Nephron (organoid): ENCODE measurements around the gene MBD3L1.

Source experiments
- H3K27ac Mint-ChIP-seq, 3 experiments: 2 replicates each; pipeline ENCODE4 v1.8.0; 2020; ENCODE audit warnings: mixed read lengths in 3 of 3, mild to moderate bottlenecking in 2 of 3, moderate library complexity in 1 of 3
- H3K27me3 Mint-ChIP-seq: 2 replicates; pipeline ENCODE4 v1.8.0; 2021; ENCODE audit warnings: low read depth, mild to moderate bottlenecking, moderate library complexity, mixed read lengths
- H3K36me3 Mint-ChIP-seq: 2 replicates; pipeline ENCODE4 v1.8.0; 2020; ENCODE audit warnings: low read depth, mixed read lengths
- H3K4me1 Mint-ChIP-seq: 2 replicates; pipeline ENCODE4 v1.8.0; 2020; ENCODE audit warnings: mixed read lengths
- H3K4me3 Mint-ChIP-seq, 3 experiments: 2 replicates each; pipeline ENCODE4 v1.8.0; 2020; ENCODE audit warnings: mild to moderate bottlenecking in 3 of 3, mixed read lengths in 3 of 3, moderate library complexity in 2 of 3
- H3K9me3 Mint-ChIP-seq: 2 replicates; pipeline ENCODE4 v1.8.0; 2020; ENCODE audit warnings: mixed read lengths
- TF ChIP-seq, protein P1 (sequence below), 3 experiments: fragments of 200-600 bp; sonication (generic); IDR thresholded peaks; one replicate each; pipeline ENCODE4 v1.5.0; 2021; ENCODE audit warnings: antibody characterized with exemption in 3 of 3; ENCODE audit not compliant: unreplicated experiment in 3 of 3

Gene MBD3L1

GRCh38 chr19:8832132-8833021, at the start of gene MBD3L1, which contains the start of gene ZNF558:
Gene MBD3L1 (plus strand): TSS chr19:8832377. CDS start chr19:8842679, 10,302 bp downstream.
Gene ZNF558 (minus strand): TSS chr19:8832304. CDS start chr19:8822659, 9,645 bp downstream.
- TF ChIP-seq, protein P1, sequence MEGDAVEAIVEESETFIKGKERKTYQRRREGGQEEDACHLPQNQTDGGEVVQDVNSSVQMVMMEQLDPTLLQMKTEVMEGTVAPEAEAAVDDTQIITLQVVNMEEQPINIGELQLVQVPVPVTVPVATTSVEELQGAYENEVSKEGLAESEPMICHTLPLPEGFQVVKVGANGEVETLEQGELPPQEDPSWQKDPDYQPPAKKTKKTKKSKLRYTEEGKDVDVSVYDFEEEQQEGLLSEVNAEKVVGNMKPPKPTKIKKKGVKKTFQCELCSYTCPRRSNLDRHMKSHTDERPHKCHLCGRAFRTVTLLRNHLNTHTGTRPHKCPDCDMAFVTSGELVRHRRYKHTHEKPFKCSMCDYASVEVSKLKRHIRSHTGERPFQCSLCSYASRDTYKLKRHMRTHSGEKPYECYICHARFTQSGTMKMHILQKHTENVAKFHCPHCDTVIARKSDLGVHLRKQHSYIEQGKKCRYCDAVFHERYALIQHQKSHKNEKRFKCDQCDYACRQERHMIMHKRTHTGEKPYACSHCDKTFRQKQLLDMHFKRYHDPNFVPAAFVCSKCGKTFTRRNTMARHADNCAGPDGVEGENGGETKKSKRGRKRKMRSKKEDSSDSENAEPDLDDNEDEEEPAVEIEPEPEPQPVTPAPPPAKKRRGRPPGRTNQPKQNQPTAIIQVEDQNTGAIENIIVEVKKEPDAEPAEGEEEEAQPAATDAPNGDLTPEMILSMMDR (IDR thresholded peaks at IDR 0.05; ENCODE audit: unreplicated experiment in 3 of 3): peak; percentile 15 to 25 (median 21)
- H3K4me1 Mint-ChIP-seq: peaks cover 7% of the 10 kb centered on the region
- peak within 1 kb of the TSS; percentile 85 to 93 (median 88) for H3K4me3 Mint-ChIP-seq
- peaks cover 3% of the 10 kb centered on the region for H3K27me3 Mint-ChIP-seq
- peak within 1 kb of the TSS; percentile 92 to 98 (median 98) for H3K27ac Mint-ChIP-seq
- peaks cover 15% of the 10 kb centered on the region for H3K9me3 Mint-ChIP-seq
- peaks cover 42% of the 10 kb centered on the region for H3K36me3 Mint-ChIP-seq

- H3K4me3 Mint-ChIP-seq: no peak overlapping the region
- no peak overlapping the region for H3K27ac Mint-ChIP-seq
- H3K9me3 Mint-ChIP-seq: peaks cover 29% of the 10 kb centered on the region
- no peaks in the 10 kb centered on the region for H3K4me1 Mint-ChIP-seq
- H3K36me3 Mint-ChIP-seq: no peaks in the 10 kb centered on the region
- no peaks in the 10 kb centered on the region for H3K27me3 Mint-ChIP-seq
- TF ChIP-seq, protein P1 (IDR thresholded peaks at IDR 0.05; ENCODE audit: unreplicated experiment in 3 of 3): no peak
Measured at GRCh38 chr19:8794823-8795222, 37.4 kb upstream of the MBD3L1 start.

GRCh38 chr19:8806661-8807060, 25.5 kb upstream of the MBD3L1 start:
- Mint-ChIP-seq H3K4me1 (no peaks in the 10 kb centered on the region), H3K27me3 (no peaks in the 10 kb centered on the region), H3K9me3 (peaks cover 76% of the 10 kb centered on the region), H3K4me3 (no peak overlapping the region), H3K36me3 (peaks cover 97% of the 10 kb centered on the region), H3K27ac (no peak overlapping the region)
- TF ChIP-seq, protein P1 (IDR thresholded peaks at IDR 0.05; ENCODE audit: unreplicated experiment in 3 of 3): no peak

DNA sequence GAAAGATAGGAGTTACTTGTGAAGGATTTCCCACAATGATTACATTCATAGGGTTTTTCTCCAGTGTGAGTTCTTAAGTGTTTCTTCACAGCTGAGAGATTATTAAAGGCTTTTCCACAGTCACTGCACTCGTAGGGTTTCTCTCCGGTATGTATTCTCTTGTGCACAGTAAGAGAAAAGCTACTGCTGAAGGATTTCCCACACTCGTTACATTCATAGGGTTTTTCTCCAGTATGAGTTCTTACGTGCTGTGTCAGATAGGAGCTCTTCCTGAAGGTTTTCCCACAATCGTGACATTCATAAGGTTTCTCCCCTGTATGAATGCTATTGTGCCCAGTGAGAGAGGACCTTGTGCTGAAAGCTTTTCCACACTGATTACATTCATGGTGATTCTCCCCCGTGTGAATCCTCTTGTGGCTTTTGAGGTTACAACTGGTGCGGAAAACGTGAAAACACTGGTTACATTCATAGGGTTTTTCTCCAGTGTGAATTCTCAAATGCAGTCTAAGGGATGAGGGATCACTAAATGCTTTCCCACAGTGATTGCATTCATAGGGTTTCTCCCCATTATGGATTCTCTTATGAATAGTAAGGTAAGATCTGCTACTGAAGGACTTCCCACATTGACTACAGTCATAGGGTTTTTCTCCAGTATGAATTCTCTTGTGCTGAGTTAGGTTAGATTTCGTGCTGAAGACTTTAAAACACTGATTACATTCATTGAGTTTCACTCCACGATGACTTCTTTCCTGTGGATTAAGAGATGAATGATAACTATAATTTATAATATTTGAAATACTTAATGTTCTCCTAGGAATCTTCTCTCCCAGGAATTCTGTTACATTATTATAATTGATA, 20.6 kb upstream of the MBD3L1 start:
- Mint-ChIP-seq H3K36me3 (peaks cover 100% of the 10 kb centered on the region), H3K4me1 (no peaks in the 10 kb centered on the region), H3K27me3 (no peaks in the 10 kb centered on the region), H3K9me3 (peaks cover 89% of the 10 kb centered on the region), H3K4me3 (no peak overlapping the region), H3K27ac (no peak overlapping the region)
- TF ChIP-seq, protein P1 (IDR thresholded peaks at IDR 0.05; ENCODE audit: unreplicated experiment in 3 of 3): no peak

GRCh38 chr19:8814176-8814575, 18.0 kb upstream of the MBD3L1 start:
- Mint-ChIP-seq H3K36me3 (peaks cover 100% of the 10 kb centered on the region), H3K9me3 (peaks cover 94% of the 10 kb centered on the region), H3K4me3 (no peak overlapping the region), H3K4me1 (no peaks in the 10 kb centered on the region), H3K27ac (no peak overlapping the region), H3K27me3 (no peaks in the 10 kb centered on the region)
- TF ChIP-seq, protein P1 (IDR thresholded peaks at IDR 0.05; ENCODE audit: unreplicated experiment in 3 of 3): no peak
